ACHN (cell line): ENCODE results near the gene ADRA1B.
A peak's percentile ranks its signal among the peaks of the same experiment; 100 is the strongest.
"Not testable (repeated sequence)": the region's sequence is repeated elsewhere in the genome, so short reads cannot be mapped to it uniquely, and the experiment has no call there.

Experiments
- DNase-seq: peaks from one replicate; pipeline ENCODE4 v3.0.0-alpha.2; 2015
- in situ Hi-C: cut with HindIII; loops from 2 replicates; pipeline ENCODE4 v1.10.0; 2017; ENCODE audit warnings: low sequenced_read_pairs, low pct_ligation_motif_present, low pct_unique_long_range_greater_than_20kb

ADRA1B gene

DNA sequence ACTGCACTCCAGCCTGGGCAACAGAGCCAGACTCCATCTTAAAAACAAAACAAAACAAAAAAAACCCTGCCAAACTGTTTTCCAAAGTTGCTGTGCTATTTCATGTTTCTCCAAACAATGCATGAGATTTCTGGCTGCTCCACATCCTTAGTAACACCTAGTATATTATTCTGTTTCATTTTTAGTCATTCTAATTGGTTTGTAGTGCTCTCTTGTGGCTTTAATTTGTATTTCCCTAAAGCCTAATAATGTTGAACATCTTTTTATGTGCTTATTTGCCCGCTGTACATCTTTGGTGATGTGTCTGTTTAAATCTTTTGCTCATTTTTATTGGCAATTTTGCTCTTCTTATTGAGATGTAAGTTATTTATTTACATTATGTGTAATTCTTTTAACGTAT is 74.2 kb downstream of the ADRA1B start:
- DNase-seq: peak; percentile 5
- in situ Hi-C loops: no loop called here

DNA sequence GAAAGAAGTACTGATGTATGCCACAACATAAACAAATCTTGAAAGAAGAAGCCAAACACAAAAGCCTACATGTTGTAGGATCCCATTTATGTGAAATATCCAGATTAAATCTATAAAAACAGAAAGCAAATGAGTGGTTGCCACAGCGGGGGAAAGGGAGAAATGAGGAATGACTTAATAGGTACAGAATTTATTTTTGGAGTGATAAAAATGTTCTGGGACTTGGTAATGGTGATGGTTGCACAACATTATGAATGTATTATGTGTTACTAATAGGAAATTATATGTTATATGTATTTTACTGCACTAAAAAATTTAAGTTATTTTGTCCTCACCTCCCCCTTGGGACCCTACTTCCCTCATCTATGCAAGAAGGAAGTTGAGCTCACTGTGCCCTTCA is 76.3 kb downstream of the ADRA1B start:
- in situ Hi-C loops: no loop called here
- DNase-seq: no peak

DNA sequence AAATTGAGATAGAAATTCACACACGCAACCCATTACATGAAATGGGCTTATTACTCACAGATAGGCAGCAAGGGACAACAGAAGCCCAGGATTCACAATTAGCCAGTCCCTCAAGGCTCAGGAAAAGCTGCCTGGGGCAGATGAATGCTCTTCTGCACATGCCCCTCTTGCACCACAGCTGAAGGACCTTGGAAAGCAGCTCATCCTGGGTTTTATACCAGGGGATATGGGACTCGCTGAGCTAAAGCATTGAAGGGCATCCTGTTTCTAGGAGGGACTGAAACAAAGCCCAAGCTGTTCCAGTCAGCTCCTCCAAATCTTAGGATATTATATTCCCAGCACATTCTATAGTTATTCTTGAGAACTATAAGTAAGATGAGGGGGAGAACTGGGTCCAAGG is 76.9 kb downstream of the ADRA1B start:
- in situ Hi-C loops: no loop called here
- DNase-seq: no peak

DNA sequence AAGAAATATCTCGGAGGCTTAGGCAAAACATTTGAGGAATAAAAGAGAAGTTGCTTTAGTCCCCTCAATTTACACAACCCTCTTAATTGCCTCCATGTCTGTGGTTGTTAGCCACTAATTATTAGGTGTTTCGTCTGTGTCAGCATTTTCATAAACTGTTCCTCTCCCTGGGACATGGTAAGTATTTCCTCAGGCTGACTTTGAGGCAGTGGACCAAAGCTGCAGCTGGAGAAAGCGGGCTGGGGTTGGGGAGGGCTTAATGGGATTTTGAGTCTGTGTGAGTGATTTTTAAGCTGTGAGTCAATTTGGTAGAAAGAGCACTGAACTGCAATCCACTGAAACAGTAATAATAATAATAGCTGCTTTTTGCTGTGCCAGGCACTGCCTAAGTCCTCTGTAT is 79.6 kb downstream of the ADRA1B start:
- DNase-seq: no peak
- in situ Hi-C loops: no loop called here

DNA sequence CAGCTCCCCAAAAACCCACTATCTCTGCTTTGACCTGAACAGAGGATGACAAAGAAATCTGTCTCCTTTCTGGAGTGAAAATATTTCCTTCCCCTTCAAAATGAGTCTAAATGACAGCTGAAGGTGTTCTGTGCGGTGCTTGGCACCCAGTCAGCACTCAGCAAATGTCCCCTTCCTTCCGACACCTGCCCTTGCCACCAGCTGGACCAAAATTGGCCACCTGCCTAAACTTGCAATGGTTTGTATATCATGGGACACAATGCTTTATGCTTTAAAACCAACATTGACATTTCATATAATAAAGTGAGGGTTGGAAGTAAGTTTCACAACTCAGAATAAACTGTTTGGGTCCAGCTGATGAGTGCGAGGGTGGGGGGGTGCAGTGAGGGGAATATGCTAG is 85.2 kb downstream of the ADRA1B start:
- DNase-seq: no peak
- in situ Hi-C loops: no loop called here

DNA sequence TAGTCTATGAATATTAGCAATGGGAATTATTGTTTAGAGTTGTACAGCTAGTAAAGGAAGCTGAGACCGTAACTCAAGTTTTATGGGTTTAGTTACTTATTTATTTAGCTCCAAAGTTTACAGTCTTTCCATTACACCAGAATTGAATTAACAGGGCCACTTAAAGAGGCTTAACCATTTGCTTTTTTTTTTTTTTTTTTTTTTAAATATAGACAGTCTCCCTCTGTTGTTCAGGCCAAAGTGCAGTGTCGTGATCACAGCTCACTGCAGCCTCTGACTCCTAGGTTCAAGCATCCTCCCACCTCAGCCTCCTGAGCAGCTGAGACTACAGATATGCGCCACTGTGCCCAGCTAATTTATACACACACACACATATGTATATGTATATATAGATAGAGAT is 91.2 kb downstream of the ADRA1B start:
- in situ Hi-C loops: no loop called here
- DNase-seq: no peak

DNA sequence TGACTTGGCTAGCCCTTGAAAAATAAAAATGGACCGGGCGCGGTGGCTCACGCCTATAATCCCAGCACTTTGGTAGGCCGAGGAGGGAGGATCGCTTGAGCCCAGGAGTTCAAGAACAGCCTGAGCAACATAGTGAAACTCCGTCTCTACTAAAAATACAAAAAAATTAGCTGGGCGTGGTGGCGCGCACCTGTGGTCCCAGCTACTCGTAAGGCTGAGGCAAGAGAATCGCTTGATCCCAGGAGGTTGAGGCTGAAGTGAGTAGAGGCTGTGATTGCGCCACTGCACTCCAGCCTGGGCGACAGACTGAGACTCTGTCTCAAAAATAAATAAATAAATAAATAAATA is 92.2 kb downstream of the ADRA1B start:
- in situ Hi-C loops, DNase-seq: not testable (repeated sequence)

DNA sequence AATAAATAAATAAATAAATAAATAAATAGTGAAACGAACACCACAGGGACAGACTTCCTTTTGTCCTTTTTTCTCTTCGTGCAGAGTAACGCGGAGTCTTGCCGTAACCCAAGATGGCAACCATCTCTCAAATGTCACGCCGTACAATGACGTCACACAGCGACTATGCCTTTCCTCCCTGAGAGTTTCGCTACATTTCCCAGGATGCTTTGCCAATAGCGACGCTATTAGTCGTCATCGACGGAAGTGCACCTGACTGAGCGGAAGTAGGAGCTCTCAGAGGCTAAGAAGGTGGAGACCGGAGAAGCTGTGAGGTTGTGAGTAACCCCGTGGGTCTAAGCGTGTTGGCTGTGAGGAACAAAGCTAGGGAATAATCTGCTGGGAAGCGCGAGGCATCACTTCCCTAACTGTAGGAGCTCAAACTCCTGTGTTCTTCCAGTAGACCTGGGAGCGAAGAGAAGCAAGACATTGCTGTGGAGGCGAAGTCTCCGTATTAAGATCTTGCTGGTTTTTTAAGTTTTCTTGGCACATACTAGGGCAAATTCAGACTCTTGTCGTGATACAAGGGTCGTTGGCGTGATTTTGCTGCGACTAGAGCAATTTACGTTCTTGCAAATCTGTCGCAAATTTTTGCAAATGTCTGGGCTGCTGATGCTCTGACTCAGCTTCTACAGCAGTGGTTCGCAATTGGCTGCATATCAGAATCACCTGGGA is 92.8 kb downstream of the ADRA1B start, which contains the start of gene TTC1:
Gene TTC1 (plus strand): TSS at position 263 of the 714 bp plus-strand sequence. CDS start 1,390 bp downstream, outside the sequence.
- in situ Hi-C loops: no loop called here
- peak; percentile 99 for DNase-seq

DNA sequence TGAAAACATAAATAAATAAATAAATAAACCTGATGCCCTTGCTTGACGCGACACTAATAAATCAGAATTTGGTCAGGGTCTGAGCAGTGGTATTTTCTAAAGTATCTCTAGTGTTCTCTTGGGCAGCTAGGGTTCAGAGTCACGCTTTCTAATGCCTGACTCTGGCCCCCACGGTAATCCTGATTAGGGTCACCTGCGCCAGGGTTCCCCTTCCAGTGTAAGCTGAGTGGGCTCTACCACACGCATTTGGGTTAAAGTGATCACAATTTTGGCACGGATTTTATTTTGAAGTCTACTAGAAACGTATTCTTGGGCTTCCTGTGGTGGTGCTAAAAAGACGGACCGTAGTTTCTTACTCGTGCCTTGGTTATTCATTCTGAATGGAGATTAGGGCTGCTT is 93.3 kb downstream of the ADRA1B start:
- in situ Hi-C loops: no loop called here

DNA sequence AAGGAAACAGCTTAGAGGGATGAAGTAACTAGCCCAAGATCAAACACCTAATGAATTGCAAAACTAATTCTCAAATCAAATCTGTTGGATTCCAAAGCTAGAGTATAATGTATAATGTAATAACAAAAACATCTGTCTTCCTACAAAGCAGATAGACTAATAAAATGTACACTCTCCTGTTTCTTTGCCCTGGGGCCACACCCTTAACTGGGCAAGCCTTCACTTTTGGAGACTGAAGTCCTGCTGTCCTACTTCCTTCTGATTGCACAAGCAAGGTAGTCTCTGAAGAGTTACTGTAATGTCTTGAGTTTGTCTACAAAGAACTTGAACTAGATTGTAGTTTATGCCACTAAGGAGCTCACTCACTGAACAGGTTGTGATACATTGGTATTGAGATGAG is 95.2 kb downstream of the ADRA1B start:
- no peak for DNase-seq
- in situ Hi-C loops: no loop called here

More for the DNA sequence above, 93.3 kb downstream of the ADRA1B start:
- DNase-seq: peak; percentile 0

DNA sequence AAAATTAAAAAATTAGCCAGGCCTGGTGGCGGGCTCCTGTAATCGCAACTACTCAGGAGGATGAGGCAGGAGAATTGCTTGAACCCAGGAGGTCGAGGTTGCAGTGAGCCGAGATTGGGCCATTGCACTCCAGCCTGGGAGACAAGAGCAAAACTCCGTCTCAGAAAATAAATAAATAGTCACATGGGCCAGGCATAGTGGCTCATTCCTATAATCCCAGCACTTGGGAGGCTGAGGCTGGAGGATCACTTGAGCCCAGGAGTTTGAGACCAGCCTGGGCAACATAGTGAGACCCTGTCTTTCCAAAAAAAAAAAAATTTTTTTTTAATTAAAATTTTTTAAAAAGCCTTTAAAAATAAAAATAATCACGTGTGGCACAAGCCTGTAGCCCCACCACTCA is 97.9 kb downstream of the ADRA1B start:
- in situ Hi-C loops, DNase-seq: not testable (repeated sequence)

DNA sequence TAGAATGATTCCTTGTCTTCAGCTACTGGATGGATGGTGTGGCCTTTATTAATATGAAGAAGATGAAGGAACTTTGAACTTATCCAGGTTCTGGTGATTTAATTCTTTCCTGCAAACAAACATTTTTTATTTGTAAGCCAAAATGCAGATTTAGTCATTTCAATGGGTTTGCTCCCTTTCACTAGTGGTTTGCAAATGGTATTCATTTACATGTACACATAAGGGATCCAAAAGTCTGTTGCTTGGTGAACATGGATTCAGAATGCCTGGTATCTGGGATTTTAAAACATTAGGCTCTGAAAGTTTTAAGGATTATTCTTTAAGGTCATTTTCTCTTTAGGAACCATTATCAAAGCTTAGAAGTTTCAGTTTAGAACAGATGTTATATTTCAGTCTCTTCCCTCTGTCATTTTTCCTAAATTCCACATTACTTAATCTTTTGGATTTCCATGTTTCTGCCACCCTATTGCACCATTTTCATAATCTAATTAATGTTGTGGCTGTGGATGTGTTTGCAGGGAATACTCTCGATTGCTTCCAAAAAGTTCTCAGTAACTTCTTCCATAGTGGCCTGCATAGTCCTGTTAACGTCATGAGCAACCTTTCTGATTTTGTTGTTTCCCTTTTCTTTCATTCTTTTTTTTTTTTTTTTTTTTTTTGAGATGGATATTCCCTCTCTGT is 102.8 kb downstream of the ADRA1B start:
- no peak for DNase-seq
- in situ Hi-C loops: no loop called here

DNA sequence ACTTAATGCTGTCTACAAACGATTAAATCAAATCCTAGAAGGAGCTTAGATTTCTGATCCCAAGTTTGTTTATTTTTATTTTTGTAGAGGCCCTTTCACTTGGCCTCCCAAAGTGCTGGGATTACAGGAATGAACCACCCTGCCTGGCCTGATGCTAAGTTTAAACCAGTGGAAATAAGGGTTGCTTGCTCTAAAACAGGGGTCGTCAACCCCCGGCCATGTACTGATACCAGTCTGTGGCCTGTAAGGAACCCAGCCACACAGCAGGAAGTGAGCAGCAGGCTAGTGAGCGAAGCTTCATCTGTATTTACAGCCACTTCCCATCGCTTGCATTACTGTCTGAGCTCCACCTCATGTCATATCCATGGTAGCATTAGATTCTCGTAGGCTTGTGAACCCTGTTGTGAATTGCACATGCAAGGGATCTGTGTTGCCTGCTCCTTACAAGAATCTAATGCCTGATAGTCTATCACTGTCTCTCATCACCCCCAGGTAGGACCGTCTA is 104.0 kb downstream of the ADRA1B start:
- in situ Hi-C loops: no loop called here
- DNase-seq: no peak

DNA sequence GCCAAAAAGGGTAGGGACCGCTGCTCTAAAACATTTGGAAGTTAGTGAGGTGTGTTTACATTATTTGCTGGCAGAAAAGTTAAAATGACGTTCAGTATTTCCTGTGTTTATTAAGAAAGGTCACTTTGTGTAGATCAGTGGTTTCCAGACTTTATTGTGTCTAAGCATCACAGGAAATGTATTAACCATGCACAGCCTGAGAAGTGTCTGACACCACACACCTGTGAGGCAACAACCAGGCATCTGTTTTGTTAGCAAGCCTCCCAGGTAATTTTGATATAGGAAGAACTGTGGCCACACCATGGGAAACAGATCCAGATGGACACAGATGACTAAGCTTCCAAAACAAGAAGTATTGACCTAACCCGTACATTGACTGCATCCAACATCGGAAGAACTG is 104.7 kb downstream of the ADRA1B start:
- in situ Hi-C loops: no loop called here
- no peak for DNase-seq

DNA sequence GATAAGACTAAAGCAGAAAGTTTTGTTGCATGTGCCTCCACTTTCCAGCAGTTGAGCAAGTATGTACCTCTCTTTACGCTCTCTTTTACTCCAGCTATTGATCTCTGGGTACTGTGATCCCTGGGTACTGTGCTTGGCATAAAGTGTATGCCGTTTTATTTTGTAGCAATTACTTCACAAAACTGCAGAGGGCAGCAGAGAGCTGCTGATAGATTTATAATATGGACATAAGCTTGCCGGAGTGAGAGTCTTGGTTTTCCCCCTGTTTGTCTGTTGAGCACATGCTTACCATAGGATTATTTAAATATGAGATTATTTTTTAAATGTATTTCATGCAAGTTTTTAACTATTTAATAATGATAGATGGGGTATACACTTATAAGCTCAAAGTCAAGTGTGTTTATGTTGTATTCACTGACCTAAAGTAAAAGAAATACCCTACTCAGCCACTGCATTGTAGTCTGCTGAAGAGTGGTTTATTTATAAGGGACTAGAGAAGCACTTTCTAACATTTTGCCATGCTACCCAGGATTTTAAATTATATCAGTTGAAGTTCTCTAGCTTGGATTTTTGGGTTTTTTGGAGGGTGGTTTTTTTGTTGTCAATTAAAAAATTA is 105.7 kb downstream of the ADRA1B start:
- in situ Hi-C loops: no loop called here
- DNase-seq: peak; percentile 64
